HG02852 (cell line): ENCODE data around the gene AVL9.
"Not testable (repeated sequence)": the region's sequence is repeated elsewhere in the genome, so short reads cannot be mapped to it uniquely, and the experiment has no call there.

Experiments
- ATAC-seq: cut with Tn5 transposase; IDR thresholded peaks from one replicate; pipeline ENCODE4 v1.9.1; 2021; ENCODE audit warnings: mild to moderate bottlenecking, moderate library complexity; ENCODE audit not compliant: unreplicated experiment

Gene AVL9

DNA sequence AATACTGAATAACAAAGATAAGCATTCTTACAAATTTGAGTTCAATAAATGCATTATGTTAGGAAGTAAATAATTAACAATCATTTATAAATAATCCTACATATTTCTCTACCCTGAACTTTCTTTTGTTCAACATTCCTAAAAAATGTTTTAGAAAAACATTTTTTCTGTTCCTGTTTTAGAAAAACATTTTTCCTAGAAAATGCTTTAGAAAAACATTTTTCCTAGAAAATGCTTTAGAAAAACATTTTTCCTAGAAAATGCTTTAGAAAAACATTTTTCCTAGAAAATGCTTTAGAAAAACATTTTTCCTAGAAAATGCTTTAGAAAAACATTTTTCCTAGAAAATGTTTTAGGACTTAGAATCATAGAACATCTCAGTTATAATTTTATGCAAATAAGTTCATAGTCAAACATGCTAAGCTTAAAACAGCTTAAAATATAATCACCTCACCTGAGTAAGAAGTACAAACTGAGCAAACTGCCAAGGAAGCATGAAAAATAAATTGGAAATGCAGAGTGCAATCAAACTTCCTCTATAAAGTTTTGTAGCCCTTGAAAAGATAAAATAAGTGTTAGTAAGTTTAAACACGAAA, 139.6 kb downstream of the AVL9 start:
- not testable (repeated sequence) for ATAC-seq

DNA sequence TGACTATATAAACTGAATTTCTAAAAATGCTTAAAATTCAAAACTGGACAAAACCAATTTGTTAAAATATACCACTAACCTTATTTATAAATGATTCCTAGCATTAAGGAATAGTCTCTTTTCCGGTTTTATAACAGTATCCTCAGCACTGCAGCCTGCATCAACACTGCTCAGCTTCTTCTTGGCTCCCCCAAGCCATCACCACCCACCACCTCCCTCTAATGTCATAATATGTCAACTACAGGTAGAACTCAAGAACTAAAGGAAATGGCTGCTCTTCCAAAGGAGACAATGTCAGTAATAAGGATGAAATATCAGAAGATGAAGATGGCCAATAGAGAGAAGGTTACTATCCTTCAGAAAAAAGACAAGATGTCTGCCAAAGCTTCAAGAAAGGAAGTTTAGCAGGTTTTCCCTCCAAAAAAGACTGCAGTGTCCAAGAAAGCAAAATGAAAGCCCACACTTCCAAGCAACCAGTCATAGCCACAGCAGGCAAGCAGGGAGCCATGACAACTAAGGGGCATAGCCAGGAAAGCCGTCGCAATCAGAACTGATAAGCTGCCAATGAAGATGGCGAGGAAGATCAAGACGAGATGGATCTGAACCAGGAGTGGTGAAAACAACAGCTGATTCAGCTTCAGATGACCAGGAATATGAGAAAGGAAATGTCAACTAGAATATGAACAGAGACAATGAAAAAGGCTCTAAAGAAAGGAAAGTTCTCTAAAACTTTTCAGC, 141.6 kb downstream of the AVL9 start:
- ATAC-seq = not testable (repeated sequence)

DNA sequence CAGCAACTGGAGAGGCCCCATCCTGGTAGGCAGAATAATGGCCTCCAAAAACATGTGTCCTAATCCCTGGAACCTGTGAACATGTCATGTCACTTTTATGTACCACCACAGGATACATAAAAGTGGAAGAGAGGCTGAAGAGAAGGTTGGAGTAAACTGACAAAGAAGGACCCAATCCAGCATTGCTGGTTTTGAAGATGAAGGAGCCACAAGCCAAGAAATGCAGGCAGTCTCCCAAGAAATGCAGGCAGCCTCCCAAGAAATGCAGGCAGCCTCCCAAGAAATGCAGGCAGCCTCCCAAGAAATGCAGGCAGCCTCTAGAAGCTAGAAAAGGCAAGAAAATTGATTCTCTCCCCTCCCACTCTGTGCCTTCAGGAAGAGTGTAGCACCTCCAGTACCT, 142.3 kb downstream of the AVL9 start:
- not testable (repeated sequence) for ATAC-seq
